DND-41 (cell line): ENCODE measurements around the gene NARF.

Experiments
- EZH2 ChIP-seq: IDR thresholded peaks from 3 replicates; pipeline ENCODE4 v1.6.1; 2012; ENCODE audit warnings: borderline replicate concordance, low read depth, mild to moderate bottlenecking, moderate library complexity, low read length, inconsistent platforms; ENCODE audit not compliant: severe bottlenecking
- TF ChIP-seq, protein P1 (sequence below): IDR thresholded peaks from 2 replicates; pipeline ENCODE4 v1.5.1; 2012; ENCODE audit warnings: borderline replicate concordance, low read length, moderate library complexity, mild to moderate bottlenecking; ENCODE audit not compliant: poor library complexity, severe bottlenecking; ENCODE audit errors: extremely low read depth

DNA sequence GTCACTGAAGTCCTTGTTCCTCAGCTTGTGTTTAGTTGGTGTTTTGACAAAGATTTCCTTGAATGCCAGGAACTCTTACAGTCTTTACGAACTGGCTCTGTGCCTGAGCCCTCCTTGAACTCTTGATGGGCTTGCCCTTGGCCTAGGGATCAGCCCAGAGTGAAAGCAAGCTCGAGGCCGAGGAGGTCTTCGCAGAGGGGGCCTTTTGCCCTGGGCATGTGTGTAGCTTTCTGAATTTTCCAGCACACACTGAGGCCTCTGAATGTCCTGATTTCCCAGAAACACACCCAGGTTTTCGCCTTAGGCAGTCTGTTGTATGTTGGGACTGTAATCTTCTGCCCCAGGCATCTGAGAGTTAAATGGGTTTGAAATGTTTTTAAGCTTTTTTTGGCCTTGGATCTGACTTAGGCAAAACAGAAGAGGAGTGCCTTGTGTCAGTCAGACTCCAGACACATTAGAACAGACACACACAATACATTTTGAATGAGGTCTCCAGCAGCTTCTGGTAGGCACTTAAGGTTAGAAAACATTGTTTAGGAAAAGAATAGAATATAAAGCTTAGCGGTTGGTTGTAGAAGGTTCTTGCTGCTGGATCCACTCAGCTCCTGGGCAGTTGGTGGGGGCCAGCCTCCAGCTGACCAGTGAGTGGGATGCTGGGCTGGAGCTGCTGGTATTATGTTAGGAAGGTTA lies 78.1 kb downstream of the NARF start:
- TF ChIP-seq, protein P1, sequence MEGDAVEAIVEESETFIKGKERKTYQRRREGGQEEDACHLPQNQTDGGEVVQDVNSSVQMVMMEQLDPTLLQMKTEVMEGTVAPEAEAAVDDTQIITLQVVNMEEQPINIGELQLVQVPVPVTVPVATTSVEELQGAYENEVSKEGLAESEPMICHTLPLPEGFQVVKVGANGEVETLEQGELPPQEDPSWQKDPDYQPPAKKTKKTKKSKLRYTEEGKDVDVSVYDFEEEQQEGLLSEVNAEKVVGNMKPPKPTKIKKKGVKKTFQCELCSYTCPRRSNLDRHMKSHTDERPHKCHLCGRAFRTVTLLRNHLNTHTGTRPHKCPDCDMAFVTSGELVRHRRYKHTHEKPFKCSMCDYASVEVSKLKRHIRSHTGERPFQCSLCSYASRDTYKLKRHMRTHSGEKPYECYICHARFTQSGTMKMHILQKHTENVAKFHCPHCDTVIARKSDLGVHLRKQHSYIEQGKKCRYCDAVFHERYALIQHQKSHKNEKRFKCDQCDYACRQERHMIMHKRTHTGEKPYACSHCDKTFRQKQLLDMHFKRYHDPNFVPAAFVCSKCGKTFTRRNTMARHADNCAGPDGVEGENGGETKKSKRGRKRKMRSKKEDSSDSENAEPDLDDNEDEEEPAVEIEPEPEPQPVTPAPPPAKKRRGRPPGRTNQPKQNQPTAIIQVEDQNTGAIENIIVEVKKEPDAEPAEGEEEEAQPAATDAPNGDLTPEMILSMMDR, result no peak
- TF ChIP-seq EZH2, result no peak
